HG03066 (cell line): ENCODE data around the gene LEAP2.

Source experiments
- ATAC-seq: cut with Tn5 transposase; IDR thresholded peaks from one replicate; pipeline ENCODE4 v1.9.1; 2021; ENCODE audit warnings: low read depth; ENCODE audit not compliant: unreplicated experiment

The LEAP2 gene, protein sequence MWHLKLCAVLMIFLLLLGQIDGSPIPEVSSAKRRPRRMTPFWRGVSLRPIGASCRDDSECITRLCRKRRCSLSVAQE

DNA sequence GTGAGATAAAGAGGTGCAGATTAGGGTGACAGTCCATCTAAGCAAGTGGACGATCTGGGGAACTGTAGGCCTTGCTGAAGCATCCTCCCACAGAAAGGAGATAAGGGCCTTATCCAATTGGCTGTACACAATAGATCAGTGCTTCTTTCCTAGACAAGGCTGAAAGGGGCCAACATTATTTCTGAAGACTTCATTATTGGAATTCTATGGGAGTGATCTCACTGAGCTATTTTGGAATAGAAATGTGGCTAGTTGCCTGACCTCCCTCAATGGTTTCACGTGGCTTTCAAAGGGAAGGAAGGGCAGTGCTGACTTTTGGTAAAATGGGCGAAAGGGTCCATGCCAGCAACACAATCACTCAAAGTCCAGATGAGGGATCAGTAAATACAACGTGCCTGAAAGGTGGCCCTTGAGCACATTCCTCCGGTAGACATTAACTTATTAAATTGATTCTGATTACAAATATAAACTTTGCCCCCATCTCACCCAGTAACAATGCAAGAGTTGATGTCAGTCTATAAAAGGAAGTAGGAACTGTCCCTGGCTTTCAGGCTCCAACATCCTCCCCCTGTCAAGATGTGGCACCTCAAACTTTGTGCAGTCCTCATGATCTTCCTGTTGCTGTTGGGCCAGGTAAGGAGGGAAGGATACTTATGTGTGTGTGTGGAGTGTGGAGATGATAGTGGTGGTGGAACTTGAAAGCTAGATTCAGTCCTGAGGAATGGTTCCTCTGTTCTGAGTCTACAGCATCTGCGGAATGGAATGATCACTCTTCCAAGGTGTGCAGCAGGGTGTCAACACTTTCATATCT, at the start of gene LEAP2:
Gene LEAP2, plus strand, starts transcription at position 550 of the 811 bp plus-strand sequence. Its CDS starts 27 bp downstream, at position 577.
- no peak for ATAC-seq

DNA sequence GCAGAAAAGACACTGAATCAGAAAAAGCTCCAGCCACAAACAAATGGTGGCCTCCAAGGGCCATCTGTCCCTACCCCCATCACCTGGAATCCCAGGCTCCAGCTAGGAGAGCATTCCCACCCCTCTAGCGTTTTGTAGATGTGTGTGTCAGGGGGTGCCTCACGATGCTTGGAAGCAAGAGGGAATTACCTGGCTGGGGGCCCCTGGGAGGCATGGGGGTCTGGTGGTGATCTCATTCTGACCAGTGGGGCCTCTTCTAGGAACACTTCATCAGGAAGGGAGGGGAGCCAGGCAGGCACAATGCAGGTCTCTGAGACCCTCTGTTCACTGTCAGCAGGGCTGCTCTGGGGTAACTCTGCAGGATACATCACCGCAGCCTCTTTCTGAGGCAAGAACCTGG, 49.0 kb upstream of the LEAP2 start:
- ATAC-seq, result no peak

DNA sequence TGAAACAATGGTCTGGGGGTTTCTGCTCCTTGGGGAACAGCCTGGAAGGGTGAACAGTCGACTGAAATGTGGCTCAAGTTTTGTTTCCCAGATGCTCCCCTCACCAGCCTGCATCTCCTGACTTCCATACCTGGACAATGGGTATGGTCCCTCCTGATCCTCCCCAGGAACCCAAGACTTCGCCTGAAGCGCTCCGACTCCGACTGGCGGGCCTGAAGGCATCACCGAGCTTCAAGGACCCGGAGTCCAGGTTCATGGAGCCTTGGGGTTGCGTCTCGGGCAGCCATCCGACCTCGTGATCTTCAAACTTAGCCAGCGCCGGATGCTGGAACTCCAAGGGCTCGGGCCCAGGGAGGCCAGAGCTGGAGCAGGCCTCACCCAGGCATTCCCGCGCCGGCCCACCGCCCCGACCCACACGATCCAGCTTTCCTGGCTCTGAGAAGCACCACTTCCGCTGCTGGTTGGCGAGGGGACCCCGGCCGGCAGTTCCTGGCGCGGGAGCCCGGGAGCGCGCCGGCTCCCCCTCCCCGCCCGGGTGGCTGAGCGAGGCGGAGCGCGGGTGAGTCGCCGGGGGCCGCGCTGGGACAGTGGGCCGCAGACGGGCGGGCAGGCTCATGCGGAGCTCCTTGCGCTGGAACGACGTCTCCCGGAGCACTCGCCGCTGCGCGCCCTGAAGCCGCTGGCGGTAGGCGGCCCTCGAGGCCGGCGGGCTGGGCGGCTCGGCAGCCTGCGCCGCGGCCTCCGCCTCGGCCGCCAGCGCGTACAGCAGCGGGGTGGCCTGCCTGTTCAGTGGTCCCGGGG, 48.2 kb upstream of the LEAP2 start:
- ATAC-seq, result no peak

DNA sequence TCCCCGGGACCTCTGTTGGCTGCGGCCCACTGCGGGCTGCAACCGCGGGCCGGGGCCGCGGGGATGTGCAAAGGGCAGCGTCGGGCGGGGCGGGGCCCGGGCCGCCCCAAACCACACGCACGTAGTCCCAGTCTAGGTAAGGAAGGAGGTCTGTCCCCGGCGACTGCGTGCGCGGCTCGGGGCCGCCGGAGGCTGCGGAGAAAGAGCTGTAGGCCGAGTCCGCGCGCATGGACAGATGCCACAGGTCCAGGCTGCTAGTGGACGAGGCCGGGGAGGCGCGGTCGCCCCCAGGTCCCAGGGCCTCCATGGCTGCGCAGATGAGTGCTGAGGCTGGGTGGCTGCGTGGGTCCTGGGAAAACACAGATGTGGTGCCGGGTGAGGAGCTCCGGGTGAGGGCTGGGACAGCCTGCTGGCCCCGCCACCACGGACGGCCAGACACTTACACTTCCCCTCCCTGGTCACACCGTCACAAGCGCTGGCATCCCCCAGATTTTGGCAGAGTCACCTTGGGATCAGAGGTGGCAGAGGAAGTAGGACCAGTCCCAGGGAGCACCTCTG, 47.6 kb upstream of the LEAP2 start:
- no peak for ATAC-seq

DNA sequence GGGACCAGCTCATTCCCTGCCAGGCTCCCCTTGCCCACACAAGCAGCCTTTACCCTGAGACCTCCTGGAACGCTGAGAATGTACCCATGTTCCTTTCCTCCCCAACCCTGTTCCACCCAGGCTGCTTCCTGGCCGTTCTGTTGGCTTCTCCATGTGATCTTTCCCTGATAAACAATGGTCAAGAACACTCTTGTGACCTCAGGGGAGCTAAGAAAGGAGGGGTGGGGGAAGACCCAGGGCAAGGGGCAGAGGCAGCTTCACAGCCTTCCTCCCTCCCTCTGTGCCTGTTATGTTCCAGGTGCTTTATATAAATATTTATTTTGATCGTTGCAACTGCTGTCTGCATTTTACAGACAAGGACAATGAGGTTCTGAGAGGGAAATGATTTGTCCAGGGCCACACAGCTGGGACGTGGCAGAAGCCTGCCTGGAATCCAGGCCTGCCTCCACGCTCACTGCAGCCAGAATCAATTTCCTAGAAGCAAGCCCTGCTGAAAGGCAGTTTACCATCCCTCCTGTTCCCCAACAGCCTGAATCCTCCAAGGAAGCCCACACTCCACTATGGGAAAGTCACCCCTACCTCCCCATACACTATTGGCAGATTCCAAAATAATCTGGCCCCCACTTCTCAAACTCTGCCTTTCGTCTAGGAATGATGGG, 46.9 kb upstream of the LEAP2 start:
- ATAC-seq, result no peak

DNA sequence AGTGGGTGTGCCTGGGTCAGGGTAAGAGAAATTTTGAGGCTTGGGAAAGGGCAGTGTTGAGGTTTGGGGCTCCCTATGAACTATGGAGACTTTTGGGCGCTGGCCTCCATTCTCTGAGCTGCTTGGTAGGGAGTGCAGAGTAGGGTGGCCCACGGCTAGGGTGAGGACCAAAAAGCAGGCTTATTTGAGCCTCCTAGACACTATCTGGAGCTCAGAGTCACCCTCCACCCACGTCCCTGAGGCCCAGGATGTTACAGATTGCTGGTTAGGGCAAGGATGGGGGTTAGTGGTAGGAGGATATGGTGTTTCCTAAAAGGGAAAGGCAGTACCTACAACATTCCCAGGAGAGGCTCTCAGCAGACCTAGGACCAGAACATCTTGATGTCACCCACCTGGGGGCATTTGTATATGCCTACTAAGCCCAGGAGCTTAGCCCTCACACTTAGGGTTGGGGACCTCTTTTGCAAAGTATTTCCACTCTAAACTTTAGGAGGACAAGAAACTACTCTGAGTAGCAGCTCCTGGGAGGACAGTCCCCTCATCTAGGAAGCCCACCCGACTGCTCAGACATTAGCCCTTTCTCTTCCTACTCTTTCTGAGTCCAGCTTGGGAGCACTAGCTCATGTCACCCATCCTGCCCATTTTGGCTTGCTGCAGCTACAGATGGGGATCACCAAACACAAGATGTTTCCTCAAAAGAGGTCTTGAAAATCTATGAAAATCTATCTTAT, 45.4 kb upstream of the LEAP2 start:
- no peak for ATAC-seq

DNA sequence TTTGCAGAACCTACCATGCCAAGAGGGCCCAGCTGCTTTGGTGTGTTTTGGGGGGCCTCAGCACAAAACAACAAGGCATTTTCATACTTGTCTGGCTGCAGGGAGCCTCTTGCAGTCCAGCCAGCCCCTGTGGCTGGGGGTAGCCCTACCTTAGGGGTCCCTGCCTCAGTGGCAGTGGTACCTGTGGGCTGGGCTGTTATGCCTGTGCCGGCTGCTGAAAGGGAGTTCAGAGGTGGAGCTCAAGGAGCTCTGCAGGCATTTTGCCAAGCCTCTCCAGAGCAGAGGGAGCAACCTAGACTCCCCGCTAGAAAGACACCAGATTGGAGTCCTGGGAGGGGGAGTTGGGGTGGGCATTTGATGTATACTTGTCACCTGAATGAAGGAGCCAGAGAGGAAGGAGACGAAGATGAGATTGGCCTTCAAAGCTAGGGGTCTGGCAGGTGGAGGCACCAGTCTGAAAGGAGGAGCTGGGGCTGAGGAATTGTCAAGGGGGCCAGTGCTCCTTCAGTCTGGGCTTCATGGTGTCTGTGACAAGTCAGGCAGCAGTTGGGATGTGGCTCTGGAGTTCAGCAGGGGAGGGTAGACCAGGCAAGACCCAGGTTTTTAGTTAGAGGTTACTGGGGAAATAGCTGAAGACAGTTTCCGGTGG, 44.5 kb upstream of the LEAP2 start:
- ATAC-seq, result no peak

DNA sequence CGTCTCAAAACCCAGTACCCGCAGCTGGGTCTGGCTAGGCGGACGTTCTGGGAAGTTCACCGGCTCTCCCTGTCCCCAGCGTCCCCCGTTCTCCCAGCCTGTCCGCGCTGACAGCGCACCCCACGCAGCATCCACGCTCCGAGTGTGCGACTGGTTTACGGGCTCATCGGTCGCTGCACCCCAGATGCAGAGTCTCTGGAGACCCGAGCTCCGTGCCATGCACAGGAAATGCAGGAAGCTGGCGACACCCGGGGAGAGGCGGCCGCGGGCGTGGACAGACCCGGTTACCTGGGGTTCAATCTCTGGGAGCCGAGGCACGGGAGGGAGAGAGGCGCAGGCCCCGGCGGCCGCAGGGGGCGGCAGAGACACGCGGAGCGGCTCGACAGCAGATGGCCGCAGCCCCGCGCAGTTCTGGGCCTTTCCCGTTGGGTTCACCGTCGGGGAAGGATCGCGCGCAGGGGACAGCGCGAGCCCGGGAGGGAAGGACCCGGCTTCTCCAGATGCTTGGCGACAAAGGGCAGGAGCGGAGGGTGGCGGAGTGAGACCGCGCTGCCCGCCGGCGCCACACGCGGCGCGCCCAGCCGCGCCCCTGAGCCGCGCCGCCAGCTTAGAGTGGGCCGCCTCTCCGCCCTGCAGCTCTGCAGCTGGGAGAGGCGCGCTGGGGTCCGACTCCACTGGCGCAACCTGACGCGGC, 43.6 kb upstream of the LEAP2 start:
- ATAC-seq, result peak; percentile 75

DNA sequence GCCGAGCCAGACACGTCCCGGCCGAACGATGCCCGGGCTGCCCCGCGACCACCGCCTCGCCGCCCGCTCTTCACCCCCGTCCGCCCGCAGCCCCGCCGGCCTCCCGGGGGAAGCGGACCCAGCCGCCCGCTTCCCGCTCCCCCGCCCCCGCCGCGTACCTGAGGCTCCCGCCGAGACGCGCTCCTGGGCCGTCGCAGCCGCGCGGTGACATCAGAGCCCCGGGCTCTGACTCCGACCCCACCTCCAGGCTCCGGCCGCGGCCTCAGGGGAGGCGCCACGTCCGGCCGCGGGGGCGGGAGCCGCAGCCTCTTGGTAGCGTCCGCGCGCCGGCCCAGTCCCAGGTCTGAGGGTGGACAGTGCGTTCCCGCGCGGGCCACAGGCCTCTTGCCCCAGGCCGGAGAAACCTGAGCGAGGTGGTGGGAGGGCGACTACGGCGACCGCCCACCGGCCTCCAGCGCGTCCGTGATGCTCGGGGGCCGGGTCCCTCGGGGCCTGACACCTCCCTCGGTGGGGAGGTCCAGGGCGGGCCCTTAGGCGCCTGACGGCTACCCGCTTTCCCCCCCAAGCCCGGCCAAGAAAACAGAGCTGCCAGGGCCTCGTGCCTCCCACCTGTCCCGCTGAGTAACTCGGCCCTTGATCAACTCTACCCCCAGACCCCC, 42.9 kb upstream of the LEAP2 start, which contains the start of gene SHROOM1:
Gene SHROOM1, minus strand, starts transcription at position 212 of the 659 bp plus-strand sequence. CDS start 4,507 bp downstream, outside the sequence.
- peak; percentile 74 for ATAC-seq

DNA sequence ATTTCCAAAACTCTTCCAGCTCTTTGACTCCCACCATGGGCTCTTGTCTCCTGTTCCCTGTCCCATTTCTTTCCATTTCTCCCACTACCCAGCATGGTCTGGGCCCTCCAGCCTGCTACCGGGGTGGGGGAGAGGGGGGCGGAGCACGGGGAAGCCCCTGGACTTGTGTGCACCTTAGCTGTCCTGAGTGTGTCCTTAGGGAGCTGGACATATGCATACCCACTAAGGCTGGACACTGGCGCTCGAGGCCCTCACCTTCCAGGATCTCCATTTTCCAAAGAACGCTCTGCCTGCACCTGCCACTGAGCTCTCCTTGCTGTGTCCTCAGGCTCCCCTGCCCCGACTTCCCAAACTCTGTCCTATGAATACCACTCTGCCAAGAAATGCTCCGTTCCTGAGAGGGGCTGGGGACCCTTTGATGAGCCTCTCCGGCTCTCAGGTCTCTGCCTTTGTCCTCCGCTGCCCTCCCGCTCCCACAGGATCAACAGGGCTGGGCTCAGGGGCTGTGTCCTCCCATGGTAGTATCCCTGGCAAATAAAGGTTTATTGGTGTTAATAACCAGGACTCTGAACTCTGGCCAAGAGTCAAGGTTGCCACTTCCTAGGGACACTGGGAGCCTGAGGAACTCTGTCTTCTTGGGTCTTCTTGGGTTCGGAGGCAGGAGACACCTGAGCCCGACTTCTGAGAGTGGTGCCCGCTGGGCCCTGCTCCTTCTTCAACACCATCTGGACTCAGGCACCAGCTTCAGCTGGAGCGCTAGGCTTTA, 42.2 kb upstream of the LEAP2 start:
- ATAC-seq, result no peak

DNA sequence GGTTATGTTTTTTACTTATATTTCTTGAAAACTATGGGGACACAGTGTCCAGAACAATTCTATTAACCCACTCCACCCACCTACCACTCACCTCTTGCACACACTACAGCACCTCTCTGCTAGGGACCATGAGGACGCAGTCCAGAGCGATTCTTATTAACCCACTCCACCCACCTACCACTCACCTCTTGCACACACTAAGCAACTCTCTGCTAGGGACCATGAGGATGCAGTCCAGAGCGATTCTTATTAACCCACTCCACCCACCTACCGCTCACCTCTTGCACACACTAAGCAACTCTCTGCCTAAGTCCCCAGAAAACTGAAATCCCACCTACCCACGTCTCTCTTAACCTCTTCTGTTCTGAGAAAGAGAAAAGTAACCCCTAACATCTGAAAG, 40.9 kb upstream of the LEAP2 start:
- ATAC-seq, result no peak

DNA sequence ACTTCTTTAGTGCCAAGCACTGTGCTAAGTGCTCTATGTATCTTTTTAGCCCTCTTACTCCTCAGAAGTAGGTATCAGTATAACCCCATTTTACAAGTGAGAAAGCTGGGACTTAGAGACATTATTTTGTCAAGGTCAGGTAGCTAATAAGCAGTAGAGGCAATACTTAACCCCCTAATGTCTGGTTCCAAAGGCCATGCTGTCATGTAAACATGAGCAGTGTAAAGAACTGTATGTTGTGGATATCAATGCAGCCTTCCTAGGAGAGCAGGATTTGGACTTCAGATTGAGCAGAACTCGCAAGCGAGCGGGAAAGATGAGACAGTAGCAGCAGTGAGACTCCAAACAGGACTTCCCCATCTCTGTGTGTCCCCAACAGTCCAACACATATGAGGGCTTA, 39.4 kb upstream of the LEAP2 start:
- ATAC-seq, result no peak

DNA sequence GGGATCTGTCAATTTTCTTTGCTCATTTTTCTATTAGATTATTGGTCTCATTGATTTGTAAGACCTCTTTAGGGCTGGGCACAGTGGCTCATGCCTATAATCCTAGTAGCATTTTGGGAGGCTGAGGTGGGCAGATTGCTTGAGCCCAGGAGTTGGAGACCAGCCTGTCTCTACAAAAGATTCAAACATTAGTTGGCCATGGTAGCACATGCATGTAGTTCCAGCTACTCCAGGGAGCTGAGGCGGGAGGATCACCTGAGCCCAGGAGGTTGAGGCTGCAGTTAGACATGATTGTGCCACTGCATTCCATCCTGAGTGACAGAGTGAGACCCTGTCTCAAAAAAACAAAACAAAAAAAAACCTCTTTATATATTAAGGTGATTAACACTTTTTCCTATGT, 36.6 kb upstream of the LEAP2 start:
- ATAC-seq, result no peak

DNA sequence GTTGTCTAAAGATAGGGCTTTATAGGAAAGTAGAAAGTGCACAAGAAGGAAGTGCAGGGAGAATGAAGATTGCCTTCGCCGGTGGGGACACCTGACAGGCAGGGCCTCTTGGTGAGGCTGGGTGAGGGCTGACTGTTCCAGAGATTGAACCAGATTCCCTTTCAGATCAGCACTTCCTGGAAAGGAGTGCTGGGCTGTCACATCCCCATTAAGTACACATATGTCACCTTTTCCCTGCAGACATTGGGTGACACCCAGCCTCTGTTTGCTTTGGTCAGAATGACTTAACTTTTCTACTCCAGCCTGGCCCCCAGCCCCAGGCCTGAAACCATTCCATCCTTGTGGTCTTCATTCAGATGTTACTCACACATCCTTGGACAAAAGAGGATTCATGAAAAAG, 35.6 kb upstream of the LEAP2 start:
- no peak for ATAC-seq

DNA sequence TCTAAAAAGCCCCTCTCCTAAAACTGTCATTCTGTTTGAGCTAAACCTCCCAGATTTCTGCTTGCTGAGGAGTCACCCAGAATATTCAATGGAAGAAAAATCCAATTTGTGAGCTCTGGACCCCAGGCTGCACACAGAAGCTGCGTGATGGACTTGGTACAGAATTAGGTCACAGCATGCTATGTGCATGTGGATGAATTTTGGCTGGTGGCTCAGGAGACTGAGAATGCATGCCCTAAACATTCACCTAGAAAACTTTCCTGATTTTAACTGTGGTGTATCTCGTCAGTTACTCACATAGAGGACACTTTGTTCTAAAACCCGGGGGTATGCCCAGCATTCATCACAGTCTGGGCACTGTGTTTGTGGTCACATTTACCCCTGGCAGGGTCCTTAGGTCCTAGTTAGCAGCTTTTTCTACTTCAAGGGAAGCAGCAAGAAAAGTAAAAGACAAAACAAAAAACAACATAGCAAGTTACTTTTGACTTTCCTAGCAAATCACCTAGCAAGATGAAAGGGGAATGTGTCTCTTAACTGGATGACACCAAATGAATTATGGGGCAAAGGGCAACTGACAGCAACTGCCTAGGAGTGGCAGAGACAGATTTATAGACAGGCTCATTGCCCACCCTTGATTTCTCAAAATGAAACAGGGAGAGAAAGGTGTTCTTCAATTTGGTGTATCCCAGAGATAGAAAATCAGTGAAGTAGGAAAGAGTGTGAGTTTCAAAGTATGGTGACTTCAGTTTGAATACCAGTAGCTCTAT, 34.8 kb upstream of the LEAP2 start:
- ATAC-seq, result no peak

DNA sequence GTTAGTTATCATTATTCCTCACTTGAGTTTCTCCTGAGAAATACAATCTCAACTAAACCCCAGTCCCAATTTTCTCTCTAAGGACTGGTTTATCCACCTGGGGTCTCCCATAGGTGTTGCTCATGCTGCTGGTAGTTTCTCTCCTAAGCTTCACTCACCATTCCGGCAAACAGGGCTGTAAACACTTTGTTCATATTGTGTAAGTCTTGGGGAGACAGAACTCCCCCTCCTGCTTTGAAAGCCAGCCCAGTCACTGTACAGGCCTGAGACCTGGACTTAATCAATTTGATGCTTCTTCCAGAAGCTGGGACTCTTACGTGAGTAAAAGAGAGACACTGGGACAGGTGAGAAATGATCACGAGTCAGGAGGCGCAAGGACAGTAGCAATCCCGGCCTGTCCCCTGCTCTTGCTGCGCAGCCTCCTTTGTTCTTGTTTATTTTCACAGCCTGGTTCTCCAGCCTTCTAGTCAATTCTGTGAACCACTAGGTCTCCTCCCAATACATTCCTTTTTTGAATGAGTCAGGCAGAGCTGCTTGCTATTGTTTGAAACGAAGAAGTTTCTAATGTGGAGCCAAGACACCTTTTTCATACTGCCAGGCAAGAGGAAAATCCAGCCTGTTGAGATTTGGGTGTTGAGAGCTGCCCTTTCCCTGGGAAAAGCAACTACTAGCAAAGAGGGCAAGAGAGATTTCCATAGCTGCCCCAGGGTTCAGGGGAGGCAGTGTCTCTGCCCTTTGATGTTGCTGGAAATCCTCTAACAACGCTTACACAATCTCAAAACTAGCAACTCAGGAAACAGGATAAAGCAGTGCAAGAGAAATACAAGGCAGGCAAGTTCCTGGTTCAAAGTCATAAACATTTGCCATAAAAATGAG, 33.8 kb upstream of the LEAP2 start:
- ATAC-seq, result no peak
